ENCODE measurements around the gene PTPRD. TPM values are rescaled to one million over a fixed set of nuclear protein-coding genes. Genes with fewer than 3 reads are reported as not detected.
"Not testable (repeated sequence)": the region's sequence is repeated elsewhere in the genome, so short reads cannot be mapped to it uniquely, and the experiment has no call there.

PTPRD gene
- total RNA-seq, 1 donor from 2014 or later = 109 TPM

- no peak for TF ChIP-seq CTCF (IDR thresholded peaks at IDR 0.05; ENCODE audit: unreplicated experiment)
- H3K4me1 Mint-ChIP-seq = no peaks in the 10 kb centered on the region
These were observed 1558.3 kb downstream of the PTPRD start for GRCh38 chr9:9054354-9054992.

GRCh38 chr9:9045572-9045971, 1567.2 kb downstream of the PTPRD start:
- Mint-ChIP-seq H3K4me1 (no peaks in the 10 kb centered on the region), H3K36me3 (no peaks in the 10 kb centered on the region), H3K27me3 (ENCODE audit: low read depth) (peaks cover 5% of the 10 kb centered on the region), H3K27ac (no peak overlapping the region), H3K4me3 (no peak overlapping the region), H3K9me3 (no peaks in the 10 kb centered on the region)
- no peak for DNase-seq (ENCODE audit: low spot score in 2 of 2, unreplicated experiment in 2 of 2)
- no peak for TF ChIP-seq CTCF (IDR thresholded peaks at IDR 0.05; ENCODE audit: unreplicated experiment)

More at GRCh38 chr9:9054354-9054992, 1558.3 kb downstream of the PTPRD start:
- H3K4me3 Mint-ChIP-seq = no peak overlapping the region
- no peak for DNase-seq (ENCODE audit: low spot score in 2 of 2, unreplicated experiment in 2 of 2)
- H3K27me3 Mint-ChIP-seq (ENCODE audit: low read depth) = no peaks in the 10 kb centered on the region
- H3K27ac Mint-ChIP-seq = no peak overlapping the region
- H3K36me3 Mint-ChIP-seq = no peaks in the 10 kb centered on the region
- H3K9me3 Mint-ChIP-seq = peaks cover 7% of the 10 kb centered on the region

GRCh38 chr9:9045072-9045471, 1567.7 kb downstream of the PTPRD start:
- no peak for DNase-seq (ENCODE audit: low spot score in 2 of 2, unreplicated experiment in 2 of 2)
- H3K9me3 Mint-ChIP-seq = no peaks in the 10 kb centered on the region
- no peaks in the 10 kb centered on the region for H3K4me1 Mint-ChIP-seq
- TF ChIP-seq CTCF (IDR thresholded peaks at IDR 0.05; ENCODE audit: unreplicated experiment) = no peak
- H3K36me3 Mint-ChIP-seq = no peaks in the 10 kb centered on the region
- H3K4me3 Mint-ChIP-seq = no peak overlapping the region
- no peak overlapping the region for H3K27ac Mint-ChIP-seq
- H3K27me3 Mint-ChIP-seq (ENCODE audit: low read depth) = peaks cover 5% of the 10 kb centered on the region

GRCh38 chr9:9043788-9044187, 1569.0 kb downstream of the PTPRD start:
- H3K4me3 Mint-ChIP-seq, H3K27ac Mint-ChIP-seq: not testable (repeated sequence)

GRCh38 chr9:9041756-9042155, 1571.0 kb downstream of the PTPRD start:
- Mint-ChIP-seq H3K27ac (no peak overlapping the region), H3K36me3 (no peaks in the 10 kb centered on the region), H3K9me3 (no peaks in the 10 kb centered on the region), H3K4me1 (no peaks in the 10 kb centered on the region), H3K4me3 (no peak overlapping the region), H3K27me3 (ENCODE audit: low read depth) (no peaks in the 10 kb centered on the region)
- DNase-seq (ENCODE audit: low spot score in 2 of 2, unreplicated experiment in 2 of 2) = no peak
- no peak for TF ChIP-seq CTCF (IDR thresholded peaks at IDR 0.05; ENCODE audit: unreplicated experiment)

More at GRCh38 chr9:9043788-9044187, 1569.0 kb downstream of the PTPRD start:
- not testable (repeated sequence) for DNase-seq (ENCODE audit: low spot score in 2 of 2, unreplicated experiment in 2 of 2); H3K36me3 Mint-ChIP-seq; H3K4me1 Mint-ChIP-seq; H3K27me3 Mint-ChIP-seq (ENCODE audit: low read depth); H3K9me3 Mint-ChIP-seq

GRCh38 chr9:9033022-9033421, 1579.8 kb downstream of the PTPRD start:
- TF ChIP-seq CTCF (IDR thresholded peaks at IDR 0.05; ENCODE audit: unreplicated experiment) = no peak
- Mint-ChIP-seq H3K27ac (no peak overlapping the region), H3K4me3 (no peak overlapping the region), H3K27me3 (ENCODE audit: low read depth) (no peaks in the 10 kb centered on the region), H3K36me3 (no peaks in the 10 kb centered on the region), H3K4me1 (no peaks in the 10 kb centered on the region), H3K9me3 (peaks cover 3% of the 10 kb centered on the region)
- DNase-seq (ENCODE audit: low spot score in 2 of 2, unreplicated experiment in 2 of 2) = no peak

All from mesothelial cell of epicardium (in vitro differentiated cells).